Measurements from ENCODE around the gene LOXHD1. TPM values are rescaled to one million over a fixed set of nuclear protein-coding genes. Genes with fewer than 3 reads are reported as not detected.

LOXHD1 gene
- total RNA-seq, 1 donor = not detected

DNA sequence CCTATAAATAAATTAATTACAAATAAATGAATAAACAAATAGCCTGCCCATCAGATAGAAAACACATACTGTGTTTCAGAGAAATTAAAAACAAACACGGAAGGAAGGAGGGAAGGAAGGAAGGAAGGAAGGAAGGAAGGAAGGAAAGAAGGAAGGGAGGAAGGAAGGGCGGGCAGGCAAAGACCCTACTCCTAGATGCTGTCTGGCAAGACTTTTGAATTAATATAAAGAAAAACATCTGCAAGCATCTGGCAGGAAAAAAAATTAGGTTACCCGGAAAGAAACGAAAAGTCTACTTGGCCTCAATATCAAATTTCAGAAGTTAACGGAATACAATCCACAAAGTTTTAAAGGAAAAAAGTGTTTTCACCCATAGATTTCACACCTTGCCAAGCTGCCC lies 49.1 kb downstream of the LOXHD1 start:
- no peak overlapping the region for H3K4me3 ChIP-seq (ENCODE audit: low read depth, low read length)
- TF ChIP-seq, protein P1, sequence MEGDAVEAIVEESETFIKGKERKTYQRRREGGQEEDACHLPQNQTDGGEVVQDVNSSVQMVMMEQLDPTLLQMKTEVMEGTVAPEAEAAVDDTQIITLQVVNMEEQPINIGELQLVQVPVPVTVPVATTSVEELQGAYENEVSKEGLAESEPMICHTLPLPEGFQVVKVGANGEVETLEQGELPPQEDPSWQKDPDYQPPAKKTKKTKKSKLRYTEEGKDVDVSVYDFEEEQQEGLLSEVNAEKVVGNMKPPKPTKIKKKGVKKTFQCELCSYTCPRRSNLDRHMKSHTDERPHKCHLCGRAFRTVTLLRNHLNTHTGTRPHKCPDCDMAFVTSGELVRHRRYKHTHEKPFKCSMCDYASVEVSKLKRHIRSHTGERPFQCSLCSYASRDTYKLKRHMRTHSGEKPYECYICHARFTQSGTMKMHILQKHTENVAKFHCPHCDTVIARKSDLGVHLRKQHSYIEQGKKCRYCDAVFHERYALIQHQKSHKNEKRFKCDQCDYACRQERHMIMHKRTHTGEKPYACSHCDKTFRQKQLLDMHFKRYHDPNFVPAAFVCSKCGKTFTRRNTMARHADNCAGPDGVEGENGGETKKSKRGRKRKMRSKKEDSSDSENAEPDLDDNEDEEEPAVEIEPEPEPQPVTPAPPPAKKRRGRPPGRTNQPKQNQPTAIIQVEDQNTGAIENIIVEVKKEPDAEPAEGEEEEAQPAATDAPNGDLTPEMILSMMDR (IDR thresholded peaks at IDR 0.05; ENCODE audit: insufficient read depth, low read length) = no peak
- no peak for DNase-seq (ENCODE audit: low read depth)

DNA sequence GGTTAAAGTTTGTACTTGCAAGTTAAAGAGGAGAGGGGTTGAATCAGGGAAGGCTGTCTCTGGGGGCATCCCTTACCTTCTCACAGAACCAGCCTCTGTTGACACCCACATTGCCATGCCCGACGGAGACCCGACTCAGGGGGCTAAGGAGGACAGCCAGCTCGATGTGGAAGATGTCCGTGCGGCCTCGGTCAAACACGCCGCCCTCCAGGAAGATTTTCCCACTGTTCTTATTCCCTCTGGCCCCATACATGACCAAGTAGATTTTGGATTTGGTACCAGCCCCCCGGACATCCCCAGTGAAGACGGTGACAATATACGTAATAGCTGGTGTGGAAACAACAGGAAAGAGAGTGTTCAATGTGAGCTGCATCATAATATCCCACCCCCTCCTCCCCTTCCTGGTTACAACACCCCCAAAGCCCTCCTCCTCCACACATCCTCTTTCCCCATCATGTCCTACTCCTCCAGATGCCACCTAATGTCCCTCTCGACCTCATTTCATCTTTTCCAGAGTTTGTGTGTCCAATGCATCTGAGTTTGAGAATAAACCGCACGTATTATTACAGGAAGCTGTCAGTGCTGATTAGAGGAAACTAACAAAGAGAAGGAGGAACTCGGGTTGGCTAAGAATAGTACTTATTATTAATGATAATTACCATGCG lies 55.7 kb downstream of the LOXHD1 start:
- H3K4me3 ChIP-seq (ENCODE audit: low read depth, low read length) = no peak overlapping the region
- DNase-seq (ENCODE audit: low read depth) = no peak

DNA sequence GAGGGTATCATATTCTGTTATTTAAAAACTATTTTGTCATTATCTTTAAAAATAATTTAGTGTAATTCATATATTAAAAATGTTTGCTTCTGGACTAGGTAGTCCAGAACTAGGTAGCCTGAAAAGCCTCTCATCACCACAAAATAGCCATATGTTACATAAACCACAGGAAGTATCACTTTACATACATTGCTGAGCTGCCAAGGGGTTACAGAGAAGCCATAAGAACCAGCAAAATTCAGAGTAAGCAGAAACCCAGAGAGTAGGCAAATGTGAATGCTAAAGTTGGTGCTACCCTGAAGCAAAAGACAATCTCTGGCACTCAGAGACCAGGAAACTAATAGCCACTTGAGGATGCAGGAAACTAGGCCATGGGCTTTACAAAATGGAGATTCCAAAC lies 60.9 kb downstream of the LOXHD1 start:
- H3K4me3 ChIP-seq (ENCODE audit: low read depth, low read length) = no peak overlapping the region
- TF ChIP-seq, protein P1 (IDR thresholded peaks at IDR 0.05; ENCODE audit: insufficient read depth, low read length) = no peak
- DNase-seq (ENCODE audit: low read depth) = no peak

More for the DNA sequence above, 55.7 kb downstream of the LOXHD1 start:
- TF ChIP-seq, protein P1 (IDR thresholded peaks at IDR 0.05; ENCODE audit: insufficient read depth, low read length) = no peak

DNA sequence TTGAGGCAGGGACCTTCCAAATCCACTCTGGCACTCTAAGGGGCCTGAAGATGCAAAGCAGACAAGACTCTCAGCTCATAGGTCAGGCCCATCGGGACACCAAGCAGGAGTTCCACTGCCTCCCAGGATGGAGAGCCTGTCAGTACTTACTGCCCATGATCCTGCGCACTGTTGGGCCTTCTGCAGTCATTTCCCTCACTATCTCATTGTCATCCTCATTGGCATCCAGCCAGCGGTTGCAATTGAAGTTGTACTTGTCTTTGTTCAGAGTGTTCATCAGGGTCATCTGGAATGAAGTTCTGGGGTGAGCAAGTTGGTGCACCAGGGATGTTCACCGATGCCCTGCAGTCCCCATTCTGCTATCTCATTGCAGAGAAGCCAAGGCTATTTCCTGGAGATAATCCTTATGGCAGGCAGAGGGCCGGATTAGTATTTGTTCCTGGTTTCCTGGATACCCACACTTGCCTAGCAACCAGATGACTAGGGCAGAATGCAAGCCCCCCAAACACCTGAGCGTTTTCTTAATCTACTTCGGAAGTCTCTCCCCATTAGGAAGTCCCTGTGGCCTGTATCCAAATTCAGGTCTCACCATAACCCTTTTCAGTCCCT lies 65.1 kb downstream of the LOXHD1 start:
- TF ChIP-seq, protein P1 (IDR thresholded peaks at IDR 0.05; ENCODE audit: insufficient read depth, low read length) = no peak
- no peak for DNase-seq (ENCODE audit: low read depth)

DNA sequence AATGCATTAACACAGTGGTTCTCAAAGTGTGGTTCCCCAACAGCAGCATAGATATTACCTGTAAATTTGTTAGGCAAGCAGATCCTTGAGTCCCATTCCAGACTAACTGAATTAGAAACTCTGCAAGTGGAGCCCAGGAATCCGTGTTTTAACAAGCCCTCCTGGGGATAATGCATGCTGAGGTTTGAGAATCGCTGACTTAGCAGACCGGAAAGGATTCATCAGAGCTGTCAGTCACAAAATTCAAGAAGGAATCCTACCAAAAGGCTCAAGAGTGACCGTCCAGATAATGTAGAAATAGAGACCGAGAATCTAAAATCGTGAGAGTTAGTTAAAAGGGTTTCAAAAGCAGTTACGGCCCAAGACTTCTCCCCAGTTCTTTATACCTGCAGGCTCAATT lies 66.9 kb downstream of the LOXHD1 start:
- DNase-seq (ENCODE audit: low read depth) = no peak
- no peak overlapping the region for H3K4me3 ChIP-seq (ENCODE audit: low read depth, low read length)
- TF ChIP-seq, protein P1 (IDR thresholded peaks at IDR 0.05; ENCODE audit: insufficient read depth, low read length) = no peak

More for the DNA sequence above, 65.1 kb downstream of the LOXHD1 start:
- no peak overlapping the region for H3K4me3 ChIP-seq (ENCODE audit: low read depth, low read length)

DNA sequence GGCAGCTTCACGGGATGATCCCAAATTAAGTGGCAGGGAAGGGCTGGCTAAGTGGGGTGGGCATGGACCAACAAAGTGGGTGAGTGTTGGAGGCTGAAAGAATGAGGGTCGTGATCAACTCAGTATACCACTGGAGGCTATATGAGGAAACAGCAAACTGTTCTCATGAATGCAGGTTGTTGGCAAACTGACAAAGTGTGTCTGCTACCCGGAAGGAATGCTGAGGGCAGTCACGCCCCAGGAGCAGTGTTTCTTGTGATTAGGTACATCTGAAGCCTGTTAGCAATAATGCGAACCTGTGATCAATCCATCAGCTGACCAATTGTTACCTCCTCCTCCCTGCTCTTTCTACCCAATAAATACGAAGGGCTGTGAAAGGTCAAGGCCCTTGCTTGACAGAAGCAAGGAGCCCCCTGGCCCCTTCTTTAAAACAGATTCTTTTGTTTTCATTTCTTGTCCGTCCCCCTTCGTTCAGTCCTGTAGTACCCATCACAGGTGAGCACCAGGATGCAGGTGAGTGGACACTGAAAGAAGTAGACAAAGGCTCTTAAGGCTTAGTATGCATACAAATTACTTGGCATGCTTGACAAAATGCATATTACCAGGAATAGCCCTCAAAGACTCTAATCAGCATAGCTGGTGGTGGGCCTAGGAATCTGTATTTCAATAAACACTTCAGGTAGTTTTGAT lies 67.9 kb downstream of the LOXHD1 start:
- no peak overlapping the region for H3K4me3 ChIP-seq (ENCODE audit: low read depth, low read length)
- TF ChIP-seq, protein P1 (IDR thresholded peaks at IDR 0.05; ENCODE audit: insufficient read depth, low read length) = no peak
- no peak for DNase-seq (ENCODE audit: low read depth)
